HCT116 (cell line): Measurements from ENCODE around the gene BRSK1. TPM values are rescaled to one million over a fixed set of nuclear protein-coding genes. Genes with fewer than 3 reads are reported as not detected.

Experiments
- ATAC-seq: fragments of 200-7000 bp; cut with Tn5 transposase; 2 replicates; pipeline ENCODE4 v1.9.1; 2020; ENCODE audit warnings: mild to moderate bottlenecking, moderate library complexity
- BruUV-seq: library from RNA; stranded (reverse); fragments of 400-500 nt; replicated peaks from 2 replicates; lab custom pipeline; 2021; lab: Mats Ljungman, UMichigan
- CTCF ChIA-PET: fragments of 300-600 bp; sonication (Branson Sonifier 250); formaldehyde crosslinking; loops from one replicate; lab custom pipeline; 2021; ENCODE audit warnings: antibody characterized with exemption; lab: Charles Lee
- POLR2A ChIA-PET: fragments of 300-600, 350-600 bp; sonication (Branson Sonifier 250); formaldehyde crosslinking; loops from one replicate; lab custom pipeline; 2021; ENCODE audit warnings: antibody characterized with exemption; lab: Charles Lee
- RAD21 ChIA-PET, 2 experiments: fragments of 300-600 bp; sonication (Branson Sonifier 250); formaldehyde crosslinking; loops; one replicate each; lab custom pipeline; 2023; ENCODE audit warnings: low total read pairs in 2 of 2; ENCODE audit not compliant: uncharacterized antibody in 2 of 2, unreplicated experiment in 2 of 2, low non-redundant PET in 1 of 2; lab: Charles Lee
- DNase-seq: peaks from one replicate; pipeline ENCODE4 v3.0.0-alpha.2; 2010; ENCODE audit warnings: low read depth, low spot score
- H2AFZ ChIP-seq: fragments of 200-600 bp; shearing (Covaris generic), sonication (generic); 2 replicates; pipeline ENCODE4 v1.6.1; 2017; ENCODE audit warnings: low read depth, mixed run types, mixed read lengths, antibody characterized with exemption, low read length; ENCODE audit not compliant: poor library complexity, severe bottlenecking
- H3K27ac ChIP-seq: 2 replicates; pipeline ENCODE4 v1.5.1; 2012; ENCODE audit warnings: low read depth, low read length
- H3K27me3 ChIP-seq: fragments of 200-600 bp; sonication (generic); 2 replicates; pipeline ENCODE4 v1.6.1; 2016; ENCODE audit warnings: mixed run types, low read length, mixed read lengths; ENCODE audit not compliant: insufficient read depth
- H3K36me3 ChIP-seq, 2 experiments: fragments of 200-500 bp in 1 of 2; fragments of 200-600 bp in 1 of 2; sonication (Bioruptor generic) in 1 of 2; sonication (generic) in 1 of 2; 2 replicates each; pipeline versions ENCODE4 v1.5.1 to v1.6.1; 2014 to 2016; ENCODE audit warnings: low read length in 2 of 2, inconsistent platforms in 1 of 2, mixed read lengths in 1 of 2, mixed run types in 1 of 2; ENCODE audit not compliant: insufficient read depth in 2 of 2, control insufficient read depth in 1 of 2
- H3K4me1 ChIP-seq, 2 experiments: fragments of 200-600 bp in 1 of 2; sonication (generic) in 1 of 2; 2 replicates each; pipeline versions ENCODE4 v1.5.1 to v1.6.1; 2012 to 2017; ENCODE audit warnings: low read length in 2 of 2, inconsistent platforms in 1 of 2, mild to moderate bottlenecking in 1 of 2, mixed read lengths in 1 of 2, mixed run types in 1 of 2, moderate library complexity in 1 of 2; ENCODE audit not compliant: insufficient read depth in 2 of 2, control insufficient read depth in 1 of 2
- H3K4me2 ChIP-seq: fragments of 200-600 bp; sonication (generic); 2 replicates; pipeline ENCODE4 v1.6.1; 2017; ENCODE audit warnings: mixed run types, low read length, mixed read lengths
- H3K4me3 ChIP-seq, 2 experiments: fragments of 200-600 bp in 1 of 2; sonication (generic) in 1 of 2; replicated peaks in 1 of 2; 2 replicates each; pipeline ENCODE4 v1.5.1; 2011 to 2016; ENCODE audit warnings: low read length in 2 of 2, control low read depth in 1 of 2, low read depth in 1 of 2, mild to moderate bottlenecking in 1 of 2, mixed read lengths in 1 of 2, mixed run types in 1 of 2
- H3K79me2 ChIP-seq: fragments of 200-600 bp; sonication (generic); 2 replicates; pipeline ENCODE4 v1.6.1; 2017; ENCODE audit warnings: mild to moderate bottlenecking, mixed run types, low read length, moderate library complexity, mixed read lengths; ENCODE audit not compliant: insufficient read depth
- H3K9ac ChIP-seq: fragments of 200-600 bp; sonication (generic); 2 replicates; pipeline ENCODE4 v1.6.1; 2016; ENCODE audit warnings: low read length, mixed read lengths
- H3K9me2 ChIP-seq: fragments of 200-600 bp; sonication (generic), shearing (Covaris generic); 2 replicates; pipeline ENCODE4 v1.6.1; 2017; ENCODE audit warnings: mixed run types, mild to moderate bottlenecking, moderate library complexity; ENCODE audit not compliant: insufficient read depth
- H3K9me3 ChIP-seq, 2 experiments: fragments of 200-500 bp in 1 of 2; fragments of 200-600 bp in 1 of 2; sonication (Bioruptor generic) in 1 of 2; sonication (generic) in 1 of 2; 2 replicates each; pipeline ENCODE4 v1.6.1; 2014 to 2017; ENCODE audit warnings: low read length in 2 of 2, mixed read lengths in 2 of 2, inconsistent platforms in 1 of 2, low read depth in 1 of 2, mild to moderate bottlenecking in 1 of 2, mixed run types in 1 of 2, moderate library complexity in 1 of 2; ENCODE audit not compliant: control insufficient read depth in 1 of 2, insufficient read depth in 1 of 2
- H4K20me1 ChIP-seq: fragments of 200-600 bp; sonication (generic), shearing (Covaris generic); 2 replicates; pipeline ENCODE4 v1.6.1; 2017; ENCODE audit warnings: mixed run types, mild to moderate bottlenecking, moderate library complexity; ENCODE audit not compliant: insufficient read depth
- CEBPB ChIP-seq: IDR thresholded peaks from 2 replicates; pipeline ENCODE4 v1.6.1; 2012; ENCODE audit warnings: low read depth
- EGR1 ChIP-seq: IDR thresholded peaks from 2 replicates; pipeline ENCODE4 v1.6.1; 2012; ENCODE audit warnings: low read depth
- EZH2 ChIP-seq: fragments of 200-600 bp; sonication (generic); IDR thresholded peaks from 2 replicates; pipeline ENCODE4 v1.6.1; 2017; ENCODE audit warnings: antibody characterized with exemption, mixed run types
- FOSL1 ChIP-seq: IDR thresholded peaks from 2 replicates; pipeline ENCODE4 v1.6.1; 2012; ENCODE audit warnings: low read depth
- MAX ChIP-seq: IDR thresholded peaks from 2 replicates; pipeline ENCODE4 v1.6.1; 2012
- POLR2AphosphoS5 ChIP-seq: IDR thresholded peaks from 2 replicates; pipeline ENCODE4 v1.6.1; 2011; ENCODE audit warnings: mild to moderate bottlenecking, low read depth, low read length, moderate library complexity
- RAD21 ChIP-seq: IDR thresholded peaks from 2 replicates; pipeline ENCODE4 v1.6.1; 2012; ENCODE audit warnings: low read depth, mild to moderate bottlenecking
- SRF ChIP-seq: IDR thresholded peaks from 2 replicates; pipeline ENCODE4 v1.6.1; 2012; ENCODE audit warnings: low read depth
- ZBTB33 ChIP-seq: IDR thresholded peaks from 2 replicates; pipeline ENCODE4 v1.6.1; 2011; ENCODE audit warnings: mild to moderate bottlenecking, low read length, moderate library complexity; ENCODE audit not compliant: insufficient replicate concordance; ENCODE audit errors: extremely low read depth
- ZFX ChIP-seq: fragments of 450-650 bp; IDR thresholded peaks from 2 replicates; pipeline ENCODE4 v1.6.1; 2017
- ZNF274 ChIP-seq: fragments of 200-500 bp; sonication (Bioruptor generic); IDR thresholded peaks from 2 replicates; pipeline ENCODE4 v1.6.1; 2014; ENCODE audit warnings: mild to moderate bottlenecking, low read depth, low read length, inconsistent platforms
- intact Hi-C: fragments of 100-400 bp; cut with micrococcal nuclease; formaldehyde crosslinking; loops from 2 replicates; pipeline ENCODE4 v1.10.0; 2022
- total RNA-seq: library from RNA; stranded (reverse); gene quantifications from one replicate; pipeline ENCODE4 v1.2.1, GENCODE V29; 2021; ENCODE audit not compliant: unreplicated experiment

BRSK1 gene
- total RNA-seq, 1 experiment from 2014 or later, result 33.3 TPM

- peak; percentile 78 for TF ChIP-seq ZBTB33
- TF ChIP-seq RAD21, result no peak; the same call in 1 of the 2 replicates
- peak; percentile 64; the same call in 1 of the 2 replicates for TF ChIP-seq SRF
- TF ChIP-seq EGR1, result peak; percentile 86
- peak; percentile 89; the same call in 1 of the 2 replicates for TF ChIP-seq ZFX
- TF ChIP-seq, all 23 proteins: peak for 15
These were observed 24.8 kb upstream of the BRSK1 start, which contains the start of gene PPP6R1 (continued) for GRCh38 chr19:55258828-55259539.

- H3K9me2 ChIP-seq, result no peaks in the 10 kb centered on the region
- H3K27me3 ChIP-seq, result no peaks in the 10 kb centered on the region
- ATAC-seq (no peak), DNase-seq (no peak)
- H3K79me2 ChIP-seq, result peaks cover 41% of the 10 kb centered on the region
- H2AFZ ChIP-seq, result no peak overlapping the region
- TF ChIP-seq ZNF274, result no peak
- TF ChIP-seq FOSL1, result no peak
- no peak for TF ChIP-seq SRF
- no peak for TF ChIP-seq EZH2
- TF ChIP-seq MAX, result peak; percentile 5; the same call in 1 of the 2 replicates
- TF ChIP-seq POLR2AphosphoS5, result no peak
- peak; percentile 28; the same call in 1 of the 2 replicates for TF ChIP-seq ZFX
- 0 out of 2 replicates have a peak, but pooled peaks have one; percentile 2 for TF ChIP-seq CEBPB
- TF ChIP-seq, all 23 proteins: peak for 3
- Histone ChIP-seq H3K4me3 (peak overlapping the region; percentile 68 to 96), H3K4me1 (peaks cover 20 to 41% of the 10 kb centered on the region in 2 experiments), H3K4me2 (peak overlapping the region; percentile 98), H3K9me3 (no peaks in the 10 kb centered on the region), H3K36me3 (peaks cover 0 to 13% of the 10 kb centered on the region in 2 experiments; a peak in 3 of 4 replicates), H4K20me1 (no peaks in the 10 kb centered on the region), H3K9ac (peak overlapping the region; percentile 96), H3K27ac (peak overlapping the region; percentile 79)
- CTCF ChIA-PET, result interaction anchor here (0.7 to 1.9 kb wide), 5 partner anchors 14 to 244 kb away, joined by 3 to 8 read pairs (median 3); partner anchors contain the start of gene DNAAF3
- intact Hi-C loops, result loop anchor here (1.0 to 5.0 kb wide), 3 partner anchors 43 to 92 kb away; partner anchors contain the start of gene DNAAF3
- RAD21 ChIA-PET, result interaction anchor here (0.7 to 1.4 kb wide), 4 partner anchors 43 to 158 kb away, joined by 3 to 8 read pairs (median 4); partner anchors contain the start of gene TMEM238 (in 1 of the 2)
- TSS peak; percentile 99 for BruUV-seq
- POLR2A ChIA-PET, result interaction anchor here (0.5 to 2.5 kb wide), 16 partner anchors 9 to 790 kb away, joined by 3 to 45 read pairs (median 4); partner anchors contain the start of genes DNAAF3, HSPBP1, KMT5C and PTPRH
These were observed 24.1 kb upstream of the BRSK1 start for GRCh38 chr19:55259540-55260210.
